ENCODE results near the gene ZCCHC3.
A peak's percentile ranks its signal among the peaks of the same experiment; 100 is the strongest.
"Not testable (repeated sequence)": the region's sequence is repeated elsewhere in the genome, so short reads cannot be mapped to it uniquely, and the experiment has no call there.

ZCCHC3 gene, protein sequence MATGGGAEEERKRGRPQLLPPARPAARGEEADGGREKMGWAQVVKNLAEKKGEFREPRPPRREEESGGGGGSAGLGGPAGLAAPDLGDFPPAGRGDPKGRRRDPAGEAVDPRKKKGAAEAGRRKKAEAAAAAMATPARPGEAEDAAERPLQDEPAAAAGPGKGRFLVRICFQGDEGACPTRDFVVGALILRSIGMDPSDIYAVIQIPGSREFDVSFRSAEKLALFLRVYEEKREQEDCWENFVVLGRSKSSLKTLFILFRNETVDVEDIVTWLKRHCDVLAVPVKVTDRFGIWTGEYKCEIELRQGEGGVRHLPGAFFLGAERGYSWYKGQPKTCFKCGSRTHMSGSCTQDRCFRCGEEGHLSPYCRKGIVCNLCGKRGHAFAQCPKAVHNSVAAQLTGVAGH

DNA sequence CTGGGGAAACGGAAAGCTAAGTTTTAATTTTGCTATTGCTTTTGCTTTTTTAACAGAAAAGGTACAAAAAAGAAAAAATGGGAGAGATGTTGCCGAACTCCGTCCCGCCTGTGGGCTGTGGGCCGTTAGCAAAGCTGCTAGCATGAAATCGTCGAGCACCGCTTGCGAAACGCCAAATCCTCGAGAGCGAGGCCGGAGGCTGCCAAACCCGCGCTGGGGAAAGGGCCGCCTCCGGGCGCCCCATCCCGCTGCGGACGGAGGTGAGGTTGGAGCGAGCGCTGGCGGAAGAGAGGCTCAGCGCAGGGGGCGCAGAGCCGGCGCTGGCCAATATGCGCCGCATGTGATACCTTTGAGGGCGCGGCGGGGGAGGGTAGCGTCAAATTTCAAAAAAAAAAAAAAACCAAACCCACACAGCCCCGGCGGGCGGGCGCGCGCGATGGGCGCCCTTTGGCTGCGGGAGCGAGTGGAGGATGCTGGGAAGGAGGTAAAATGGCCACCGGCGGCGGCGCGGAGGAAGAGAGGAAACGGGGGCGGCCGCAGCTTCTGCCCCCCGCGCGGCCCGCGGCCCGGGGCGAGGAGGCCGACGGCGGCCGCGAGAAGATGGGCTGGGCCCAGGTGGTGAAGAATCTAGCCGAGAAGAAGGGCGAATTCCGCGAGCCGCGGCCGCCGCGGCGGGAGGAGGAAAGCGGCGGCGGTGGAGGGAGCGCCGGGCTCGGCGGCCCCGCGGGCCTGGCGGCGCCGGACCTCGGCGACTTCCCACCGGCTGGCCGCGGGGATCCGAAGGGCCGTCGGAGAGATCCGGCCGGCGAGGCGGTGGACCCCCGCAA lies at the start of gene ZCCHC3:
TSS of gene ZCCHC3 (plus strand) at position 473 of the 827 bp plus-strand sequence. CDS start at position 490, 17 bp downstream.
- no peaks in the 10 kb centered on the region for H3K27me3 Mint-ChIP-seq
- no peaks in the 10 kb centered on the region for H3K9me3 Mint-ChIP-seq
- ATAC-seq (peak; percentile 91), DNase-seq (peak; percentile 87 to 90)
- H3K4me1 Mint-ChIP-seq, result peaks cover 45% of the 10 kb centered on the region
- H3K4me3 Mint-ChIP-seq, result peak within 1 kb of the TSS; percentile 95 to 99
- H3K27ac Mint-ChIP-seq, result peak within 1 kb of the TSS; percentile 99 to 100

DNA sequence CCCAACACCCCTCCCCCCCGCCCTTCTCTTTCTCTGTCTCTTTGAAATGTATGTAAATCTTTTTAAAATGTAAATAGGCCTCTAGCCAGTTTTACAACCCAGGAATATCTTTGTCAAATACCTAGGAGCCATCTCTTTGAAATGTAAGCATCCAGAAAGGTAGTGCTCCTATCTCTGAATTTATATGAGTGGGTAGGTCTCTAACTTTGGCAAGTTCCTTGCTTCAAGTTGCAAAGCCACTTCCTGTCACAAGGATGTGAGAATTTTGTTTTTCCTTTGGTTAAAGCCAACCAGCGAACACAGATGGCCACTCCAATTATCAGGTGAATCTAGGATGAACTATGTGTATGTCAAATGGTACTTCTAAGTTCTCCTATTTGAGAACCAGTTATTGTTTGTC lies 46.0 kb upstream of the ZCCHC3 start:
- no peaks in the 10 kb centered on the region for H3K27me3 Mint-ChIP-seq
- H3K27ac Mint-ChIP-seq, result no peak overlapping the region
- ATAC-seq, result no peak
- H3K4me3 Mint-ChIP-seq, result no peak overlapping the region
- no peaks in the 10 kb centered on the region for H3K9me3 Mint-ChIP-seq
- peaks cover 10% of the 10 kb centered on the region for H3K4me1 Mint-ChIP-seq
- no peak for DNase-seq

DNA sequence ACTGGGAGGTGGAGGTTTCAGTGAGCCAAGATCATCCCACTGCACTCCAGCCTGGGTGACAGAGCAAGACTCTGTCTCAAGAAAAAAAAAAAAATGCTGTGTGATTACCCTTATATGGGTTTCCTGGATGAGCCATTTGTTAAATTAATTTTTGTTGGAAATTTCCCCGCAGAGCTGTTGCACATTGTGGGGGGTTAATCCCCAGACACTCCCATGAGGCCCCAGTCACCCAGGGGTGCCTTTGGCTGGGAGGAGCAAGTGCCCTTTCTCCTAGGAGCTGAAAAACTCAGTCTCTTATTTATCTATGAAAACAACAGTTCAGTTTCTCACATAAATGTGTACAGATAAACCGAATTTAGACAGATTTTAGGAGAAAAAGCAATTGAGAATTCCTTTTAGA lies 44.6 kb upstream of the ZCCHC3 start:
- no peak for DNase-seq
- H3K27me3 Mint-ChIP-seq, result peaks cover 8% of the 10 kb centered on the region
- H3K9me3 Mint-ChIP-seq, result no peaks in the 10 kb centered on the region
- H3K4me3 Mint-ChIP-seq, result no peak overlapping the region
- no peak for ATAC-seq
- peaks cover 10% of the 10 kb centered on the region for H3K4me1 Mint-ChIP-seq
- no peak overlapping the region for H3K27ac Mint-ChIP-seq

DNA sequence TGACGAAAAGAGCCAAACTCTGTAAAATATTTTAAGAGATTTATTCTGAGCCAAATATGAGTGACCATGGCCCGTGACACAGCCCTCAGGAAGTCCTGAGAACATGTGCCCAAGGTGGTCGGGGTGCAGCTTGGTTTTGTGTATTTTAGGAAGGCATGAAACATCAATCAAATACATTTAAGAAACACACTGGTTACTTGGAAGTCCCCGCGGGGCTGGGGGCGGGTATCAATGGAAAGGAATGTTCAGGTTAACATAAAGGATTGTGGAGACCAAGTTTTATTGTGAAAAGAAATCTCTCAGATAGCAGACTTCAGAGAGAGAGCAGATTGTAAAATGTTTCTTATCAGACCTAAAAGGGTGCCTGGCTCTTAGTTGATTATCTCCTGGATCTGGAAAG lies 43.9 kb upstream of the ZCCHC3 start:
- not testable (repeated sequence) for H3K27ac Mint-ChIP-seq, H3K9me3 Mint-ChIP-seq, H3K27me3 Mint-ChIP-seq, ATAC-seq, DNase-seq, H3K4me3 Mint-ChIP-seq
- H3K4me1 Mint-ChIP-seq, result peaks cover 17% of the 10 kb centered on the region

DNA sequence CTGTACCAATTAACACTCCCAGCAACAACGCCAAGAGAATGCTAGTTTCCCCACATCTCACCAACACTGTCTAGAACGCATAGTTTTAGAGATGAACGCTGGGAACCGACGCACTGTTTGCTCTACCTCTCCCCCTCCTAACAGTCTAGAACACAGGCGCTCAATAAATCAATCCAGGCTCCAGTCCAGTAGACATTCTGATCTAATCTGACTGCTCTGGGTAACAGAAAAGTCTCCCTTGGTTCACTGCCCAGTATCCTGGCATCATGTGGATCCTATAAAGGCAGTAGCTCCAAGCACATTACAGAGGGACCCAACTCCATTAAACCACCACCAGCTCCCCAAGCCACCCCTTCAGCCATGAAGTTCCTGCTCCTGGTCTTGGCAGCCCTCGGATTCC lies 40.0 kb upstream of the ZCCHC3 start, which contains the start of gene DEFB132:
TSS of gene DEFB132 (plus strand) at position 306 of the 400 bp plus-strand sequence. CDS start at position 361, 55 bp downstream.
- peak within 1 kb of the TSS in 1 of 2 donors; percentile 7 for H3K4me3 Mint-ChIP-seq
- H3K27ac Mint-ChIP-seq, result peak within 1 kb of the TSS in 1 of 2 donors; percentile 47
- H3K9me3 Mint-ChIP-seq, result no peaks in the 10 kb centered on the region
- ATAC-seq, result no peak
- H3K27me3 Mint-ChIP-seq, result peaks cover 8% of the 10 kb centered on the region
- H3K4me1 Mint-ChIP-seq, result peaks cover 16% of the 10 kb centered on the region
- DNase-seq, result no peak

DNA sequence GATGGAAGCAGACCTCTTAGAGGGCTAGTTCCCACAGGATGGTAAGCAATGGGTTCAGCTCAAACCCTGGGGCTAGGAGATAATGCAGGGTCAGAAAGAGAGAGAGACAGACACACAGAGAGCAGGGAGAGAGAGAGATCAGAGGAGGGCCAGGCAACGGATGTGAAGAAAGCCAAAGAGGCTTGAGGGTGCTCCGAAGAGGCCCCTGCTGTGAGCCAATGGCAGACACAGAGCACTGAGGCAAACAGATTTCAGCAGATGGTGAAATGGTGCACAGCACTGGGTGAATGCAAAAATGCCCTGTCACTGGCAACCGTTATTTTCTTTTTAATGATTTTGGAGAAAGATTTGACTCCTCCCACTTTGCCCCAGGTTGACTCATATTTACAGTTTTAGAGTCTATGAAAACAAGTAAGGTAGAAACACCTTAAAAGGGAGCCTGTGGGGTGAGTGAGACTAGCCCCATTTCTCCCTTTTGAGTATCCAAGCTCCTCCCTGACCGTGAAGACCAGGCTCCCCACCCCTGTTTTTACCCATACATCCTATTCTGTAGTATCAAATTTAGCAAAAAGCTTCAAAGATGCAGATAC lies 39.0 kb upstream of the ZCCHC3 start:
- peaks cover 8% of the 10 kb centered on the region for H3K27me3 Mint-ChIP-seq
- DNase-seq (no peak), ATAC-seq (no peak)
- peak overlapping the region in 1 of 2 donors; percentile 7 for H3K4me3 Mint-ChIP-seq
- H3K27ac Mint-ChIP-seq, result peak overlapping the region in 1 of 2 donors; percentile 42
- H3K4me1 Mint-ChIP-seq, result peaks cover 16% of the 10 kb centered on the region
- no peaks in the 10 kb centered on the region for H3K9me3 Mint-ChIP-seq

DNA sequence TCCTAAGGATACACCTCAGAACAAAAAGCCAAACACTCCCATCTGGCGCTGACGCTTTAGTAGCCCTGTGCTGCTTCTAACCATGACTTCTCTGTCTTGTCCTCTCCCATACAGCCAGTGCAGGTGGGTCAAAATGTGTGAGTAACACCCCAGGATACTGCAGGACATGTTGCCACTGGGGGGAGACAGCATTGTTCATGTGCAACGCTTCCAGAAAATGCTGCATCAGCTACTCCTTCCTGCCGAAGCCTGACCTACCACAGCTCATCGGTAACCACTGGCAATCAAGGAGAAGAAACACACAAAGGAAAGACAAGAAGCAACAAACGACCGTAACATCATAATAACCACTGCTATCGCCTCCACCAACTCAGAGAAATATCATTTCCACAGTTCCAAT lies 38.4 kb upstream of the ZCCHC3 start:
- H3K4me3 Mint-ChIP-seq, result no peak overlapping the region
- DNase-seq (no peak), ATAC-seq (peak; percentile 55)
- peaks cover 8% of the 10 kb centered on the region for H3K27me3 Mint-ChIP-seq
- no peak overlapping the region for H3K27ac Mint-ChIP-seq
- H3K9me3 Mint-ChIP-seq, result no peaks in the 10 kb centered on the region
- peaks cover 16% of the 10 kb centered on the region for H3K4me1 Mint-ChIP-seq

DNA sequence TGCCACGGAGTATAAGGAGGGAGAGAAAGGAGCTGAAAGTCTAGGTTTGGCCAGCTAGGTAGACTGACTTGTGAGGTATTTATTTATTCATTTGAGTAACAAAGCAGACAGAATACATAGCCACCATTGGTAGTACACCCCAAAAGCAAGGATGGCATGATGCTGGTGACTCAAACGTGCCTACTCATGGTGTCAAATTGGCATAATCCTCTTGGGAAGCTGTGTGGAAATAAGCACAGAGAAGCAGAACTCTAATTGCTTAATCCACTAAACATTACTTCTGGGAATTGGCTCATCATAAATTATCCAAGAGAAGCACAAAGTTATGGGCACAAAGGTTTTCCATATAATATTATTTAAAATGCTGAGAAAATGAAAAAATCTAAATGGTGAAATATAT lies 37.4 kb upstream of the ZCCHC3 start:
- ATAC-seq (no peak), DNase-seq (no peak)
- Mint-ChIP-seq H3K27me3 (peaks cover 8% of the 10 kb centered on the region), H3K27ac (no peak overlapping the region), H3K9me3 (no peaks in the 10 kb centered on the region), H3K4me1 (peaks cover 16% of the 10 kb centered on the region), H3K4me3 (no peak overlapping the region)

DNA sequence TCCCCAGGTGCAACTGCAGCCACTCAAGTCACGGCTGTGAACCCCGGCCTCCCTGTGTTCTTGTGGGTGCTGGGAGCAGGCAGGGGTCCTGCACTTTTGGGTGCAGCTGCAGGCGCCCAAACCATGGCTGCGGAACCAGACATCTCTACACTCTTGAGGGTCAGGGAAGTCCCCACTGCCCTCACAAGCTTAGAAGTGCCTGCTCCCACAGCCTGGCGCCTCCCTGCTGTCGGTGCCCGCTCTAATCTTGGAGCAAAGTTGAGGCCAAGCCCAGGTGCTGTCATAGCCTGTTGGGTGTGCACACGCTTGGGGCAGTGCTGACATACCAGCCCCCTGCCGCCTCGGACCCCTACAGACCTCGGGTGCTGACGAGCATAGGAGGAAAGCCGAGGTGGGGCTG lies 33.7 kb upstream of the ZCCHC3 start:
- no peak overlapping the region for H3K4me3 Mint-ChIP-seq
- H3K4me1 Mint-ChIP-seq, result peaks cover 23% of the 10 kb centered on the region
- no peaks in the 10 kb centered on the region for H3K27me3 Mint-ChIP-seq

DNA sequence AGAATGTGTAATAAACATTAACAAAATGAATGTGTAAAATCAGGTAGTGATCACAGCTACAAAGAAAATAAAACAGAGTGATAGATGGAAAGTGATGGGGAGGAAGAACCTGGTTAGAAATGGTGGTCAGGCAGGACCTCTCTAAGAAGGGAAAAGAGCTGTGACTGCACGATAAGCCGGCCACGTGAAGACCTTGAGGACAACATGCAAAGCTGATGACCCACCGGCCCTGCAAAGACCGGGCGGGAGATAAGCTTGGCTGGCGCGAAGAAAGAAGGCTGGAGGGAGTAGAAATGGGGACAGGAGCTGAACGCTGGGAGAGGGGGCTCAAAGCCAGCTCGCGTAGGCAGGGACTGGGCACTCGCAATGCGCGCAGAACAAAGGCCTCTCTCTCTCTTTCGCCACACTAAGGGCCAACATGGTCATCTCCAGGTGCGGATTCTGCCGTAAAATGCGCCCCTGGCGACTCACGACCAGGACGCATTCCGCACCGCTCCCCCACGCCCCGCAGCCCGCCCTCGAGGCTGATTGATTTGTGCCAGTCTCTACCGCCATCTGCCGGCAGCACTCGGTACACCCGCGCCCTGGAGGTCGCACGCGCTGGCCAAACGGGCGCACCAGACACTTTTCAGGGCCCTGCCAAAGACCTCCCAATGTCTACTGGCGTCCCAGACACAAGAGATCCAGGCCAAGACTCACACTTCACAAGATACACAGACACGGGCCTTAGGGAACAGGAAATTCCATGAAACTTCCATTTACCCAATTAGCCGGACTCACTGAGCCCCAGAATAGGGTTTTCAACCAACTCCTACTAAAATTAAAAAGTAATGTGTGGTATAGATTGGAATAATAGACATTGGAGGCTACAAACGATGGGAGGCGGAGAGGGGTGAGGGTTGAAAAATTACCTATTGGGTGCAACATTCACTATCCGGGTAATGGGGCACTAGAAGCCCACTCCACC lies 30.5 kb upstream of the ZCCHC3 start:
- H3K4me1 Mint-ChIP-seq, result peaks cover 16% of the 10 kb centered on the region
- DNase-seq (peak; percentile 90 to 91), ATAC-seq (peak; percentile 95)
- no peaks in the 10 kb centered on the region for H3K27me3 Mint-ChIP-seq
- H3K4me3 Mint-ChIP-seq, result peak overlapping the region; percentile 93 to 95
- H3K9me3 Mint-ChIP-seq, result no peaks in the 10 kb centered on the region
- peak overlapping the region; percentile 91 to 96 for H3K27ac Mint-ChIP-seq

More for the DNA sequence above, 33.7 kb upstream of the ZCCHC3 start:
- no peak for DNase-seq
- ATAC-seq, result no peak
- no peak overlapping the region for H3K27ac Mint-ChIP-seq
- H3K9me3 Mint-ChIP-seq, result no peaks in the 10 kb centered on the region

DNA sequence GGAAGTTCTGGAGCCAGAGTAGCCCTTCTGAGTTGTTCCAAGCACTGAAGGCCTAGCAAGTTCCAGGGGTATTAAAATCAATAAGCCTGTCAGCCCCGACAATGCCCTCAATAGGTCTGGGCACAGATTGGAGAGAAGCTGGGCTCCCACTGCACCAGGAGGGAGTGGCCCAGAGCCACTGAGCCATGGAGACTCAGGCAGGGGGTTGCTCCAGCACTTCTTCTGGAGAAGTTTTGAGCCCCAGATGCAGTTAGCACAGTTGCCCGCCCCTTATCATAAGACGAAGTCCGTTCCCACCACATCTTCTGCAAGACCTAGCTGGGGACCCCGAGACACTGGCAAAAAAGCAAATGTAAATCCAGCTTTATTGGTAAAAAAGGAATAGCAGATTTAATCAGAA lies 26.9 kb upstream of the ZCCHC3 start:
- H3K9me3 Mint-ChIP-seq, result no peaks in the 10 kb centered on the region
- no peak overlapping the region for H3K4me3 Mint-ChIP-seq
- DNase-seq (no peak), ATAC-seq (no peak)
- no peak overlapping the region for H3K27ac Mint-ChIP-seq
- H3K4me1 Mint-ChIP-seq, result peaks cover 16% of the 10 kb centered on the region
- no peaks in the 10 kb centered on the region for H3K27me3 Mint-ChIP-seq

DNA sequence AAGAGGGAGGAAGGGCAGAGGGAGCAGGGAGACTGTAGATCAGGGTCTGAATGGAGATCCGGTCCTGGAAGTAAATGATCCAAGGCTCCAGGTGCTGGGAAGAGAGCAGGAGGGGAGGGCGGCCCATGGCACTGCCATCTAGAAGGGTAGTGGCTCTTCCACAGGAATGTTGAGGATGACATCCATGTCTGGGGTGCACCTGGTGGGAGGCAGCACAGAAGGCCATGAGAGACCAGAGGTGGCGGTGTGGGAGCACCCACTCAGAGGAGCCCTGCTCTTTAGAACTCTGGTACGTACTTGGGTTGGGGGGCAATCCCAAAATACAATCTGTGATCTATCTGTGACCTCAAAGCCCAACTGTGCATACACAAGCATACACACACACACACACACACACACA lies 26.3 kb upstream of the ZCCHC3 start:
- Mint-ChIP-seq H3K27me3 (no peaks in the 10 kb centered on the region), H3K9me3 (no peaks in the 10 kb centered on the region), H3K4me1 (peaks cover 13% of the 10 kb centered on the region), H3K27ac (no peak overlapping the region), H3K4me3 (no peak overlapping the region)
- DNase-seq, result no peak
- ATAC-seq, result no peak

DNA sequence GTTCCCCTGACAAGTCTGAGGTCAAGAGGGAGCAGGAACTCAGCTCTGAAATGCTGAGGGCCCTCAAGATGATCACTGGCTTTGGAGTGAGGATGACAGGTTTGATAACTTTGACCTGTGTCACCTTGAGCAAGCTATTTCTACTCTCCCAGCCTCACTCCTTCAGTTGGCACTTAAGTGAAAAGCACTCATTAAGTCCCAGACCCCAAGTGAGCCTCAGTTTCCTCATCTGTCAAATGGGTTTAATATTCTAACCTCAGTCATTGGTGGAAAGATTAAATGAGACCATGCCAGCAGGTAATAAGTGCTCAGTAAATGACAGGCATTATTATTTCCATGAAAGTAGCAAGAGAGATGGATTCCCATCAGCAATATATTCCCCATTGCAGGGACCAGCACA lies 25.8 kb upstream of the ZCCHC3 start:
- DNase-seq, result no peak
- no peak for ATAC-seq
- Mint-ChIP-seq H3K4me1 (peaks cover 8% of the 10 kb centered on the region), H3K9me3 (no peaks in the 10 kb centered on the region), H3K27me3 (no peaks in the 10 kb centered on the region), H3K4me3 (no peak overlapping the region), H3K27ac (no peak overlapping the region)

DNA sequence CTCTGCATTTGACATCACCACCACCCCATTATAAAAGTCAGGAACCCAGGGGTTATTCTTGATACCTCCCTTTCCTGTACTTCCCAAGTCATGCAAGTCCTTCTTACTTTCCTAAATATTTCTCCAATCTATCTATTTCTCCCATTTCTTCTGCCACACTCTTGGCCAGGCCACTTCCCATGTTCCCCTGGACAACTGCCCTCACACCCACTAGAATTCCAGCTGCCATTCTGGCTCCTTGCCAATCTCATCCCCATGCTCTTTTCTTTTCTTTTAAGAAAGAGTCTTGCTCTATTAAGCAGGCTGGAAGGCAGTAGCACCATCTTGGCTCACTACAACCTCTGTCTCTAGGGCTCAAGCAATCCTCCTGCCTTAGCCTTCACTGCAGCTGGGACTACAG lies 24.7 kb upstream of the ZCCHC3 start:
- DNase-seq, result no peak
- H3K27me3 Mint-ChIP-seq, result no peaks in the 10 kb centered on the region
- H3K4me1 Mint-ChIP-seq, result no peaks in the 10 kb centered on the region
- H3K9me3 Mint-ChIP-seq, result no peaks in the 10 kb centered on the region
- H3K4me3 Mint-ChIP-seq, result no peak overlapping the region
- H3K27ac Mint-ChIP-seq, result no peak overlapping the region
- ATAC-seq, result no peak

DNA sequence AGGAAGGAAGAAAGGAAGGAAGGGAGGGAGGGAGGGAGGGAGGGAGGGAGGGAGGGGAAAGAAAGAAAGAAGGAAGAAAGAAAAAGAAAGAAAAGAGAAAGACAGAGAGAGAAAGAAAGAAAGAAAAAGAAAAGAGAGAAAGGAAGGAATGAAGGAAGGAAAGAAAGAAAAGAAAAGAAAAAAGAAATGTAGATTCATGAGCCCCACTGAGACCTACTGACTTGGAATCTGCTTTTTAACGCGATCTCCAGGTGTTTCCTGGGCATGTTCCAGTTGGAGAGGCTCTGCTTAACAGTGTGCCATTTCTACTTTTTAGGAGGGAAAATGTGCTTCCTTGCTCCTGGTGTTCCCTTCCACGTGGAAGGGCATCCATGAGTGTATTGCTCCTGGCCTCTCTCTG lies 23.5 kb upstream of the ZCCHC3 start:
- H3K27ac Mint-ChIP-seq, result no peak overlapping the region

More for the DNA sequence above, 23.5 kb upstream of the ZCCHC3 start:
- DNase-seq (no peak), ATAC-seq (no peak)
- Mint-ChIP-seq H3K4me3 (no peak overlapping the region), H3K9me3 (no peaks in the 10 kb centered on the region), H3K4me1 (no peaks in the 10 kb centered on the region), H3K27me3 (no peaks in the 10 kb centered on the region)
